Measurements from ENCODE around the gene TMEM258.

DNA sequence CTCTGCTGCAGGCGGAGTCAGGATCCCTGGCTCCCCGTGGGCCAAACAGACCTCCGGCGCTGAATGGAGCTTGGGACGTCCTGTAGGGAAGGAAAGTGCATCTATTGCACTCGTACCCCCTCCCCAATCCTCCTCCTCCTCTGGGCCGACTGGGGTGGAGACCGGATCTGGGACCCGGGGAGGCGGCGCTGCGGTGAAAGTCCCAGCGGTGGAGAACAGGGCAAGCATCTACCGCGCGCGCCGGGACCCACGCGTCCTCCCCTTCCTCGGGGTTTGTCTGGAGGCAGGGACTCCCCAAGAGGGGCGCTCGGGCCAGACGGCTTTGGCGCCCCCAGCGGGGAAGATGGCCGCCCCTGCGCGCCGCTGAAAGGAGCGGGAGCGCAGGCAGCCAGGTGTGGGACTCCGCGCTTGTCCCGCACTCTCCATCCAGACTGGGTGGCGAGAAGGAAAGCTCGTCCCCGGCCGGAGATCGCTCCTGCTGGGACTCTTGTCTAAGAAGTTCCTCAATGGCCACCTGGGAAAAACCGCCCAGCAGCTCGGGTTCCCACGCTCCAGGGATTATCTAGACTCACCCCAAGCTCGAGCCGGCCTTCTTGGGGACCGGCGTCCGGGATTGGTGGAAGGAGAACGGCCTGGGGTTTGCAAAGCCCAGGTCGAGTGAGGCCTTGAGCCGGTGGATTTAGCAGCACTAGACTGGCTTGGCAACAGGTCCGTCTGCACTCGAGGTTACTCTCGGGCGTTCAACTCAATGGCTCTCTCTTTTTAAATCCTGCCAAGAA, 36.4 kb upstream of the TMEM258 start:
- TF ChIP-seq, protein P1, sequence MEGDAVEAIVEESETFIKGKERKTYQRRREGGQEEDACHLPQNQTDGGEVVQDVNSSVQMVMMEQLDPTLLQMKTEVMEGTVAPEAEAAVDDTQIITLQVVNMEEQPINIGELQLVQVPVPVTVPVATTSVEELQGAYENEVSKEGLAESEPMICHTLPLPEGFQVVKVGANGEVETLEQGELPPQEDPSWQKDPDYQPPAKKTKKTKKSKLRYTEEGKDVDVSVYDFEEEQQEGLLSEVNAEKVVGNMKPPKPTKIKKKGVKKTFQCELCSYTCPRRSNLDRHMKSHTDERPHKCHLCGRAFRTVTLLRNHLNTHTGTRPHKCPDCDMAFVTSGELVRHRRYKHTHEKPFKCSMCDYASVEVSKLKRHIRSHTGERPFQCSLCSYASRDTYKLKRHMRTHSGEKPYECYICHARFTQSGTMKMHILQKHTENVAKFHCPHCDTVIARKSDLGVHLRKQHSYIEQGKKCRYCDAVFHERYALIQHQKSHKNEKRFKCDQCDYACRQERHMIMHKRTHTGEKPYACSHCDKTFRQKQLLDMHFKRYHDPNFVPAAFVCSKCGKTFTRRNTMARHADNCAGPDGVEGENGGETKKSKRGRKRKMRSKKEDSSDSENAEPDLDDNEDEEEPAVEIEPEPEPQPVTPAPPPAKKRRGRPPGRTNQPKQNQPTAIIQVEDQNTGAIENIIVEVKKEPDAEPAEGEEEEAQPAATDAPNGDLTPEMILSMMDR (IDR thresholded peaks at IDR 0.05 in 8 of 11, conservative IDR thresholded peaks at IDR 0.05 in 3 of 11) = peak in 6 of 11 experiments; percentile 17 to 68 (median 46)
- no peak for TF ChIP-seq POLR2A (IDR thresholded peaks at IDR 0.05)
